ENCODE results near the gene S100A2. TPM values are rescaled to one million over a fixed set of nuclear protein-coding genes. Genes with fewer than 3 reads are reported as not detected.

S100A2 gene
- 804 and 1,251 TPM in 2 replicates for total RNA-seq

GRCh38 chr1:153565529-153566374 is at the start of gene S100A2:
Gene S100A2, minus strand, starts transcription at chr1:153565844. Its CDS starts 1,967 bp downstream, at chr1:153563877.
- peak; percentile 98 for DNase-seq (ENCODE audit: low read depth)
- no peak for FAIRE-seq
- TF ChIP-seq, protein P1, sequence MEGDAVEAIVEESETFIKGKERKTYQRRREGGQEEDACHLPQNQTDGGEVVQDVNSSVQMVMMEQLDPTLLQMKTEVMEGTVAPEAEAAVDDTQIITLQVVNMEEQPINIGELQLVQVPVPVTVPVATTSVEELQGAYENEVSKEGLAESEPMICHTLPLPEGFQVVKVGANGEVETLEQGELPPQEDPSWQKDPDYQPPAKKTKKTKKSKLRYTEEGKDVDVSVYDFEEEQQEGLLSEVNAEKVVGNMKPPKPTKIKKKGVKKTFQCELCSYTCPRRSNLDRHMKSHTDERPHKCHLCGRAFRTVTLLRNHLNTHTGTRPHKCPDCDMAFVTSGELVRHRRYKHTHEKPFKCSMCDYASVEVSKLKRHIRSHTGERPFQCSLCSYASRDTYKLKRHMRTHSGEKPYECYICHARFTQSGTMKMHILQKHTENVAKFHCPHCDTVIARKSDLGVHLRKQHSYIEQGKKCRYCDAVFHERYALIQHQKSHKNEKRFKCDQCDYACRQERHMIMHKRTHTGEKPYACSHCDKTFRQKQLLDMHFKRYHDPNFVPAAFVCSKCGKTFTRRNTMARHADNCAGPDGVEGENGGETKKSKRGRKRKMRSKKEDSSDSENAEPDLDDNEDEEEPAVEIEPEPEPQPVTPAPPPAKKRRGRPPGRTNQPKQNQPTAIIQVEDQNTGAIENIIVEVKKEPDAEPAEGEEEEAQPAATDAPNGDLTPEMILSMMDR (IDR thresholded peaks at IDR 0.05; ENCODE audit: insufficient read depth, low read length, severe bottlenecking): no peak
- Histone ChIP-seq H3K4me3 (ENCODE audit: low read depth, low read length) (peak within 1 kb of the TSS; percentile 48), H3K27me3 (ENCODE audit: control insufficient read depth, insufficient read depth, low read length) (no peaks in the 10 kb centered on the region), H3K36me3 (ENCODE audit: control insufficient read depth, insufficient read depth, low read length) (peaks cover 4% of the 10 kb centered on the region)

- Histone ChIP-seq H3K36me3 (ENCODE audit: control insufficient read depth, insufficient read depth, low read length) (peaks cover 8% of the 10 kb centered on the region), H3K4me3 (ENCODE audit: low read depth, low read length) (peak overlapping the region; percentile 63), H3K27me3 (ENCODE audit: control insufficient read depth, insufficient read depth, low read length) (no peaks in the 10 kb centered on the region)
- FAIRE-seq (no peak), DNase-seq (ENCODE audit: low read depth) (peak; percentile 57)
- TF ChIP-seq, protein P1 (IDR thresholded peaks at IDR 0.05; ENCODE audit: insufficient read depth, low read length, severe bottlenecking): no peak
Observed at GRCh38 chr1:153615406-153615805, 49.8 kb upstream of the S100A2 start.

- TF ChIP-seq, protein P1 (IDR thresholded peaks at IDR 0.05; ENCODE audit: insufficient read depth, low read length, severe bottlenecking): no peak
- H3K4me3 ChIP-seq (ENCODE audit: low read depth, low read length): peak overlapping the region; percentile 63
- DNase-seq (ENCODE audit: low read depth) (no peak), FAIRE-seq (no peak)
- H3K27me3 ChIP-seq (ENCODE audit: control insufficient read depth, insufficient read depth, low read length): no peaks in the 10 kb centered on the region
- H3K36me3 ChIP-seq (ENCODE audit: control insufficient read depth, insufficient read depth, low read length): peaks cover 11% of the 10 kb centered on the region
Observed at GRCh38 chr1:153614906-153615305, 49.3 kb upstream of the S100A2 start.

DNA sequence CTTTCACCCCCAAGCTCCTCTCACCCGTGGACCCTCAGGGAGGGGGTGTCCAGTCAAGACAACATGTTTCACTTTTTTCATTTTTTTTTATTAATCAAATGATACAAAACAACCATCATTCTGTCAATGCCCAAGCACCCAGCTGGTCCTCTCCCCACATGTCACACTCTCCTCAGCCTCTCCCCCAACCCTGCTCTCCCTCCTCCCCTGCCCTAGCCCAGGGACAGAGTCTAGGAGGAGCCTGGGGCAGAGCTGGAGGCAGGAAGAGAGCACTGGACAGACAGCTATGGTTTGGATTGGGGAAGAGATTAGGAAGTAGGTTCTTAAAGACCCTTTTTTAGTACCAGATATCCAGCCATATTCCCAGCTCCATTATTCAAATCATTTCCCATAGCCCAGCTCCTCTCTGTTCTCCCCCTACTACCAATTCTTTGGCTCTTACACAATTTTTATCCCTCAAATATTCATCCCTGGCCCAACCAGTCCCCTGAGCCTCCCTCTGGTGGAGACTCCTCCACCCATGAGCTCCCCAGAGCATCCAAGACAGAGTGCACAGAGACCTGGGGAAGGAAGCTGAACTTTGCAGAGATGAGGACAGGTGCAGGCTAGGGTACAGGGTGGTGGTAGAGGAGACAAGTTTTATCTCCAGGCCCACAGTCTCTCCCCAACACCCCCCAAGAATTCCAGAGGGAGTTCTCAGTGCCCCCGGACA is 48.7 kb upstream of the S100A2 start:
- no peak for FAIRE-seq
- peak overlapping the region; percentile 63 for H3K4me3 ChIP-seq (ENCODE audit: low read depth, low read length)
- H3K36me3 ChIP-seq (ENCODE audit: control insufficient read depth, insufficient read depth, low read length): peaks cover 14% of the 10 kb centered on the region

GRCh38 chr1:153613406-153613805 is 47.8 kb upstream of the S100A2 start:
- Histone ChIP-seq H3K27me3 (ENCODE audit: control insufficient read depth, insufficient read depth, low read length) (no peaks in the 10 kb centered on the region), H3K4me3 (ENCODE audit: low read depth, low read length) (peak overlapping the region; percentile 88), H3K36me3 (ENCODE audit: control insufficient read depth, insufficient read depth, low read length) (peaks cover 17% of the 10 kb centered on the region)
- TF ChIP-seq, protein P1 (IDR thresholded peaks at IDR 0.05; ENCODE audit: insufficient read depth, low read length, severe bottlenecking): no peak
- no peak for DNase-seq (ENCODE audit: low read depth)
- FAIRE-seq: no peak

More for the DNA sequence above, 48.7 kb upstream of the S100A2 start:
- H3K27me3 ChIP-seq (ENCODE audit: control insufficient read depth, insufficient read depth, low read length): no peaks in the 10 kb centered on the region
- TF ChIP-seq, protein P1 (IDR thresholded peaks at IDR 0.05; ENCODE audit: insufficient read depth, low read length, severe bottlenecking): peak; percentile 13
- peak; percentile 14 for DNase-seq (ENCODE audit: low read depth)
